PC-3 (cell line): ENCODE data around the gene MAPKAPK3.

Source experiments
- EZH2 ChIP-seq: fragments of 300-600 bp; sonication (generic); IDR thresholded peaks from one replicate; pipeline ENCODE4 v1.6.1; 2017; ENCODE audit warnings: antibody characterized with exemption, mild to moderate bottlenecking, low read length; ENCODE audit not compliant: unreplicated experiment
- TF ChIP-seq, protein P1 (sequence below): fragments of 300-600 bp; sonication (generic); conservative IDR thresholded peaks from 2 replicates; pipeline ENCODE4 v1.5.1; 2017; ENCODE audit warnings: antibody characterized with exemption, low read depth, mild to moderate bottlenecking, low read length

DNA sequence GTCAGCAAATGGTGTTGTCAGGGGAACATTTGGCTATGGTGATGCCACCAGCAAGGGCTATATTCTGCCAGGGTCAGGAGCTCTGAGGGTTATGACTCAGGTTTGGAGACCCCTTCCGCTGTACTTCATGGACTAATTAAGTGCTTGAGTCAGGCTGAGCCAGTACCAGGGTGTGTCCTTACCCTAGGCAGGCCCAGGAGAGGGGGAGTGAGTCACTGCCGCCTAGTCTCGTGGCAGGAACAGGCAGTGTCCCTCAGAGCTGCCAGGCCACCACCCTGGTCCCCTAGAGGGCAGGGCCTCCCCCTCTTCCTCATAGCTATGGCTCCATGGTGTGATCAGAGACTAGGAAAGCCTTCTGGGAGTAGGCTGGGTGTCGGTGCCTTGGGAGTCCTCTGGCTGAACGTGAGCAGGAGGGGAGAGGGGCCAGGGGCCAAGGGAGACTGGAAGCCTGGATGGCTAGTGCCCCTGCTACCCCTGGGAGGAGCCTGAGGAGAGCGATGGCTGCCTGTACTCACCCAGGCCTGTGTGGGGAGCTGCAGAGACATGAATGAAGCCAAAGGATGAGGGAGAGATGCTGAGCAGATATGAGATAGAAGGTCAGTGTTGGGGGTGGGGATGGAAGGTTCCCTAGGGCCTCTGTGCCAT is 10.6 kb downstream of the MAPKAPK3 start:
- TF ChIP-seq, protein P1, sequence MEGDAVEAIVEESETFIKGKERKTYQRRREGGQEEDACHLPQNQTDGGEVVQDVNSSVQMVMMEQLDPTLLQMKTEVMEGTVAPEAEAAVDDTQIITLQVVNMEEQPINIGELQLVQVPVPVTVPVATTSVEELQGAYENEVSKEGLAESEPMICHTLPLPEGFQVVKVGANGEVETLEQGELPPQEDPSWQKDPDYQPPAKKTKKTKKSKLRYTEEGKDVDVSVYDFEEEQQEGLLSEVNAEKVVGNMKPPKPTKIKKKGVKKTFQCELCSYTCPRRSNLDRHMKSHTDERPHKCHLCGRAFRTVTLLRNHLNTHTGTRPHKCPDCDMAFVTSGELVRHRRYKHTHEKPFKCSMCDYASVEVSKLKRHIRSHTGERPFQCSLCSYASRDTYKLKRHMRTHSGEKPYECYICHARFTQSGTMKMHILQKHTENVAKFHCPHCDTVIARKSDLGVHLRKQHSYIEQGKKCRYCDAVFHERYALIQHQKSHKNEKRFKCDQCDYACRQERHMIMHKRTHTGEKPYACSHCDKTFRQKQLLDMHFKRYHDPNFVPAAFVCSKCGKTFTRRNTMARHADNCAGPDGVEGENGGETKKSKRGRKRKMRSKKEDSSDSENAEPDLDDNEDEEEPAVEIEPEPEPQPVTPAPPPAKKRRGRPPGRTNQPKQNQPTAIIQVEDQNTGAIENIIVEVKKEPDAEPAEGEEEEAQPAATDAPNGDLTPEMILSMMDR = peak; percentile 64
- no peak for TF ChIP-seq EZH2
